PC-3 (cell line): ENCODE data around the gene CHML.

Source experiments
- EZH2 ChIP-seq: fragments of 300-600 bp; sonication (generic); IDR thresholded peaks from one replicate; pipeline ENCODE4 v1.6.1; 2017; ENCODE audit warnings: antibody characterized with exemption, mild to moderate bottlenecking, low read length; ENCODE audit not compliant: unreplicated experiment
- EZH2phosphoT487 ChIP-seq: fragments of 300-600 bp; sonication (generic); IDR thresholded peaks from 2 replicates; pipeline ENCODE4 v1.6.1; 2018; ENCODE audit warnings: mild to moderate bottlenecking, antibody characterized with exemption, low read length, borderline replicate concordance
- TF ChIP-seq, protein P1 (sequence below): fragments of 300-600 bp; sonication (generic); conservative IDR thresholded peaks from 2 replicates; pipeline ENCODE4 v1.5.1; 2017; ENCODE audit warnings: antibody characterized with exemption, low read depth, mild to moderate bottlenecking, low read length

DNA sequence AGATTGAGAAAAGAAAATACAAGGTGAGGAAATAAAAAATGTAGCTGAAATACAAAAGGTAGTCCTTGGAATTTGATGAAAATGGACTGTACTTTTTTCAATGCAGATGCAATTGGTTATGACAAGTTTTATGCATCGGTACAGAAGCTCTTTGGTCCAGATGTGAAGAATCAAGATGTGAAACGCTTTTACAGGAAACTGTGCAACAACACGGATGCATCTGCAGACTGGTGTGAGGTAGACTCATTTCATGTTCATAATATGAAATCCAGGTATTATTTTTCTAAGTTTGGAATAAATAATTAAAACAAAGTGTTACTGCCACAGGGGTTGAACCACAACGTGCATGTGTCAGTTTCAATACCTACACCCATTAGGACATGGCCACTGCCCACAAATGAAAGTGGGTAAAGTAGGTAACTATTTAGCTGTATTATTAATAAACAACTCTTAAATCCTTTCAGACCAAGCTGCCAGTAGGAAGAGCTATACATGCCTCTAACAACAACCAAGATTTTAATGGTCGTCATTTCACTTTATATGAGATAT, 20.3 kb upstream of the CHML start:
- TF ChIP-seq EZH2 (no peak), EZH2phosphoT487 (no peak)
- TF ChIP-seq, protein P1, sequence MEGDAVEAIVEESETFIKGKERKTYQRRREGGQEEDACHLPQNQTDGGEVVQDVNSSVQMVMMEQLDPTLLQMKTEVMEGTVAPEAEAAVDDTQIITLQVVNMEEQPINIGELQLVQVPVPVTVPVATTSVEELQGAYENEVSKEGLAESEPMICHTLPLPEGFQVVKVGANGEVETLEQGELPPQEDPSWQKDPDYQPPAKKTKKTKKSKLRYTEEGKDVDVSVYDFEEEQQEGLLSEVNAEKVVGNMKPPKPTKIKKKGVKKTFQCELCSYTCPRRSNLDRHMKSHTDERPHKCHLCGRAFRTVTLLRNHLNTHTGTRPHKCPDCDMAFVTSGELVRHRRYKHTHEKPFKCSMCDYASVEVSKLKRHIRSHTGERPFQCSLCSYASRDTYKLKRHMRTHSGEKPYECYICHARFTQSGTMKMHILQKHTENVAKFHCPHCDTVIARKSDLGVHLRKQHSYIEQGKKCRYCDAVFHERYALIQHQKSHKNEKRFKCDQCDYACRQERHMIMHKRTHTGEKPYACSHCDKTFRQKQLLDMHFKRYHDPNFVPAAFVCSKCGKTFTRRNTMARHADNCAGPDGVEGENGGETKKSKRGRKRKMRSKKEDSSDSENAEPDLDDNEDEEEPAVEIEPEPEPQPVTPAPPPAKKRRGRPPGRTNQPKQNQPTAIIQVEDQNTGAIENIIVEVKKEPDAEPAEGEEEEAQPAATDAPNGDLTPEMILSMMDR = no peak
